Measurements from ENCODE around the gene ST7. TPM values are rescaled to one million over a fixed set of nuclear protein-coding genes. Genes with fewer than 3 reads are reported as not detected.

ST7 gene
- total RNA-seq, 1 donor from 2014 or later = 39.3 TPM

GRCh38 chr7:117122536-117122935 is 169.2 kb downstream of the ST7 start:
- Mint-ChIP-seq H3K27me3 (ENCODE audit: low read depth, unreplicated experiment) (no peaks in the 10 kb centered on the region), H3K4me3 (ENCODE audit: unreplicated experiment) (no peak overlapping the region), H3K27ac (ENCODE audit: unreplicated experiment) (no peak overlapping the region), H3K4me1 (ENCODE audit: low read depth, unreplicated experiment) (peaks cover 51% of the 10 kb centered on the region), H3K9me3 (ENCODE audit: unreplicated experiment) (no peaks in the 10 kb centered on the region), H3K36me3 (ENCODE audit: low read depth, unreplicated experiment) (peaks cover 2% of the 10 kb centered on the region)
- H3K27me3 ChIP-seq (ENCODE audit: insufficient read depth, low read length) = no peaks in the 10 kb centered on the region
- no peak overlapping the region for H3K4me2 ChIP-seq (ENCODE audit: low read length)
- H3K9ac ChIP-seq (ENCODE audit: low read length) = no peak overlapping the region
- no peak overlapping the region for H2AFZ ChIP-seq (ENCODE audit: low read depth, low read length)
- DNase-seq (ENCODE audit: low read depth) (no peak), FAIRE-seq (no peak)
- H3K79me2 ChIP-seq (ENCODE audit: insufficient read depth, low read length) = no peaks in the 10 kb centered on the region
- H4K20me1 ChIP-seq (ENCODE audit: insufficient read depth, low read length) = peaks cover 3% of the 10 kb centered on the region
- peaks cover 51% of the 10 kb centered on the region for H3K4me1 ChIP-seq (ENCODE audit: insufficient read depth, low read length)
- no peaks in the 10 kb centered on the region for H3K9me3 ChIP-seq (ENCODE audit: insufficient read depth, low read depth, low read length)
- no peaks in the 10 kb centered on the region for H3K36me3 ChIP-seq (ENCODE audit: insufficient read depth, low read length)
- H3K4me3 ChIP-seq (ENCODE audit: insufficient read depth, low read depth, low read length) = no peak overlapping the region
- TF ChIP-seq EZH2 (IDR thresholded peaks at IDR 0.05; ENCODE audit: insufficient read depth, low read length) = no peak
- TF ChIP-seq, protein P1, sequence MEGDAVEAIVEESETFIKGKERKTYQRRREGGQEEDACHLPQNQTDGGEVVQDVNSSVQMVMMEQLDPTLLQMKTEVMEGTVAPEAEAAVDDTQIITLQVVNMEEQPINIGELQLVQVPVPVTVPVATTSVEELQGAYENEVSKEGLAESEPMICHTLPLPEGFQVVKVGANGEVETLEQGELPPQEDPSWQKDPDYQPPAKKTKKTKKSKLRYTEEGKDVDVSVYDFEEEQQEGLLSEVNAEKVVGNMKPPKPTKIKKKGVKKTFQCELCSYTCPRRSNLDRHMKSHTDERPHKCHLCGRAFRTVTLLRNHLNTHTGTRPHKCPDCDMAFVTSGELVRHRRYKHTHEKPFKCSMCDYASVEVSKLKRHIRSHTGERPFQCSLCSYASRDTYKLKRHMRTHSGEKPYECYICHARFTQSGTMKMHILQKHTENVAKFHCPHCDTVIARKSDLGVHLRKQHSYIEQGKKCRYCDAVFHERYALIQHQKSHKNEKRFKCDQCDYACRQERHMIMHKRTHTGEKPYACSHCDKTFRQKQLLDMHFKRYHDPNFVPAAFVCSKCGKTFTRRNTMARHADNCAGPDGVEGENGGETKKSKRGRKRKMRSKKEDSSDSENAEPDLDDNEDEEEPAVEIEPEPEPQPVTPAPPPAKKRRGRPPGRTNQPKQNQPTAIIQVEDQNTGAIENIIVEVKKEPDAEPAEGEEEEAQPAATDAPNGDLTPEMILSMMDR (IDR thresholded peaks at IDR 0.05; ENCODE audit: insufficient read depth, low read depth, low read length) = no peak
- H3K27ac ChIP-seq (ENCODE audit: low read depth, low read length) = peak overlapping the region; percentile 4

DNA sequence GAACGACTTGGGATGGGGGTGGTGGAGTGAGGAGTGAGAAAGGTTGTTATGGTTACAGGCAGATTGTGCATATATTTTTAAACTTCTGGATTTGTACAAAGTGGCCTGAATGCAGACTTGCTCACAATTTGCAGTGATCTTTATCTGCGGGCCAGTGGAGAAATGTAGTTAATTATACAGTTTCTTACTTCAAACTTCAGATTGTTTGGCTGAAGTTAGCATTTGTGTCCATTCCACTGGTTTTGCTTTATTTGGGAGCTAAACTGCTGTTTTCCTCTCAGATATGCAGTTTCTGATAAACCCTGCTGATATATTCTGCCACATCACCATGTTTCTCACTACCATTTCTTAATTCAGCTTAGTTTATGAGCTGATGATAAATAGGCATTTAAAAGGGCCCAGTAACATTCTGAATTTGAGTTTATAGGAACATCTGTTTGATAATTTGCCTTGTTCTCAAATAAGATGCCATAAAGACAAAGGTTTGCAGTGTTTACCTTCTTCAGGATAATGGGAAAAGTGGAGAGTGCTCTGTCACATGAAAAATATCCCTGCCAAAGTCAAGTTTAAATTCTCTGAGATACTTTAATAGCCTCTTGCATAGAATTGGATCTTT is 170.1 kb downstream of the ST7 start:
- H3K4me3 Mint-ChIP-seq (ENCODE audit: unreplicated experiment) = no peak overlapping the region
- TF ChIP-seq, protein P1 (IDR thresholded peaks at IDR 0.05; ENCODE audit: insufficient read depth, low read depth, low read length) = no peak
- TF ChIP-seq EZH2 (IDR thresholded peaks at IDR 0.05; ENCODE audit: insufficient read depth, low read length) = no peak
- peak overlapping the region; percentile 87 for H3K27ac Mint-ChIP-seq (ENCODE audit: unreplicated experiment)
- Histone ChIP-seq H3K4me2 (ENCODE audit: low read length) (no peak overlapping the region), H3K27me3 (ENCODE audit: insufficient read depth, low read length) (no peaks in the 10 kb centered on the region), H3K36me3 (ENCODE audit: insufficient read depth, low read length) (no peaks in the 10 kb centered on the region), H3K27ac (ENCODE audit: low read depth, low read length) (peak overlapping the region; percentile 38), H3K79me2 (ENCODE audit: insufficient read depth, low read length) (no peaks in the 10 kb centered on the region), H2AFZ (ENCODE audit: low read depth, low read length) (no peak overlapping the region), H3K9me3 (ENCODE audit: insufficient read depth, low read depth, low read length) (no peaks in the 10 kb centered on the region), H3K9ac (ENCODE audit: low read length) (peak overlapping the region; percentile 24), H3K4me1 (ENCODE audit: insufficient read depth, low read length) (peaks cover 51% of the 10 kb centered on the region), H3K4me3 (ENCODE audit: insufficient read depth, low read depth, low read length) (no peak overlapping the region), H4K20me1 (ENCODE audit: insufficient read depth, low read length) (peaks cover 3% of the 10 kb centered on the region)
- no peaks in the 10 kb centered on the region for H3K9me3 Mint-ChIP-seq (ENCODE audit: unreplicated experiment)
- FAIRE-seq (no peak), DNase-seq (ENCODE audit: low read depth) (no peak)
- peaks cover 2% of the 10 kb centered on the region for H3K36me3 Mint-ChIP-seq (ENCODE audit: low read depth, unreplicated experiment)
- H3K27me3 Mint-ChIP-seq (ENCODE audit: low read depth, unreplicated experiment) = no peaks in the 10 kb centered on the region
- H3K4me1 Mint-ChIP-seq (ENCODE audit: low read depth, unreplicated experiment) = peaks cover 58% of the 10 kb centered on the region

GRCh38 chr7:117124591-117125220 is 171.4 kb downstream of the ST7 start:
- peak; percentile 95 for DNase-seq (ENCODE audit: low read depth)
- Mint-ChIP-seq H3K4me3 (ENCODE audit: unreplicated experiment) (no peak overlapping the region), H3K4me1 (ENCODE audit: low read depth, unreplicated experiment) (peaks cover 62% of the 10 kb centered on the region), H3K36me3 (ENCODE audit: low read depth, unreplicated experiment) (peaks cover 2% of the 10 kb centered on the region), H3K9me3 (ENCODE audit: unreplicated experiment) (no peaks in the 10 kb centered on the region), H3K27ac (ENCODE audit: unreplicated experiment) (peak overlapping the region; percentile 93), H3K27me3 (ENCODE audit: low read depth, unreplicated experiment) (no peaks in the 10 kb centered on the region)
- Histone ChIP-seq H2AFZ (ENCODE audit: low read depth, low read length) (no peak overlapping the region), H3K27me3 (ENCODE audit: insufficient read depth, low read length) (no peaks in the 10 kb centered on the region), H3K4me2 (ENCODE audit: low read length) (peak overlapping the region; percentile 66), H3K9me3 (ENCODE audit: insufficient read depth, low read depth, low read length) (no peaks in the 10 kb centered on the region), H3K79me2 (ENCODE audit: insufficient read depth, low read length) (no peaks in the 10 kb centered on the region), H4K20me1 (ENCODE audit: insufficient read depth, low read length) (no peaks in the 10 kb centered on the region), H3K27ac (ENCODE audit: low read depth, low read length) (peak overlapping the region; percentile 82), H3K4me3 (ENCODE audit: insufficient read depth, low read depth, low read length) (peak overlapping the region; percentile 3), H3K36me3 (ENCODE audit: insufficient read depth, low read length) (no peaks in the 10 kb centered on the region), H3K4me1 (ENCODE audit: insufficient read depth, low read length) (peaks cover 54% of the 10 kb centered on the region), H3K9ac (ENCODE audit: low read length) (peak overlapping the region; percentile 66)
- FAIRE-seq = peak; percentile 99
- no peak for TF ChIP-seq EZH2 (IDR thresholded peaks at IDR 0.05; ENCODE audit: insufficient read depth, low read length)
- TF ChIP-seq, protein P1 (IDR thresholded peaks at IDR 0.05; ENCODE audit: insufficient read depth, low read depth, low read length) = no peak
